GM12872 (cell line): ENCODE measurements around the gene CYLD.

ENCODE experiments used
- TF ChIP-seq, protein P1 (sequence below): IDR thresholded peaks from 3 replicates; pipeline ENCODE4 v1.5.1; 2011; ENCODE audit warnings: low read depth, mild to moderate bottlenecking, low read length, moderate library complexity; ENCODE audit not compliant: insufficient read depth

The CYLD gene

DNA sequence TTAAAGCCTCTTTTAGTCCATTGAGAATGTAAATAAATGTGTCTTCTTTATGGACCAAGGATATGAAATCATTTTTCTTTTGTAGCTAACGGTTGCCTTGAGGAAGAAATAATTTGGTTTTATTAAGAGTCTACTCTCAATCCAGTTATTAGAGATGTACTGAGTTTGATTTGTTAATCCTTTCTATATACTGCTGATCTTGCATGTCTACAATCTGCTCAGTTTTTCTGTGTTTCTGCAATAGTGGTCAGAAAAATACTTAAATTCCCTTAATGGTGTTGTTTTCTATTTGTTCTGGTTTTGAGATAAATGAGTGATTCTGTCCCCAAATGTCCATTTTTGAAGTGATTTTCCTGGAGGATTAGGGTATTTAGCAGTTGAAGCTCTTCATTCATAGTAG, 54.9 kb downstream of the CYLD start:
- TF ChIP-seq, protein P1, sequence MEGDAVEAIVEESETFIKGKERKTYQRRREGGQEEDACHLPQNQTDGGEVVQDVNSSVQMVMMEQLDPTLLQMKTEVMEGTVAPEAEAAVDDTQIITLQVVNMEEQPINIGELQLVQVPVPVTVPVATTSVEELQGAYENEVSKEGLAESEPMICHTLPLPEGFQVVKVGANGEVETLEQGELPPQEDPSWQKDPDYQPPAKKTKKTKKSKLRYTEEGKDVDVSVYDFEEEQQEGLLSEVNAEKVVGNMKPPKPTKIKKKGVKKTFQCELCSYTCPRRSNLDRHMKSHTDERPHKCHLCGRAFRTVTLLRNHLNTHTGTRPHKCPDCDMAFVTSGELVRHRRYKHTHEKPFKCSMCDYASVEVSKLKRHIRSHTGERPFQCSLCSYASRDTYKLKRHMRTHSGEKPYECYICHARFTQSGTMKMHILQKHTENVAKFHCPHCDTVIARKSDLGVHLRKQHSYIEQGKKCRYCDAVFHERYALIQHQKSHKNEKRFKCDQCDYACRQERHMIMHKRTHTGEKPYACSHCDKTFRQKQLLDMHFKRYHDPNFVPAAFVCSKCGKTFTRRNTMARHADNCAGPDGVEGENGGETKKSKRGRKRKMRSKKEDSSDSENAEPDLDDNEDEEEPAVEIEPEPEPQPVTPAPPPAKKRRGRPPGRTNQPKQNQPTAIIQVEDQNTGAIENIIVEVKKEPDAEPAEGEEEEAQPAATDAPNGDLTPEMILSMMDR, result no peak

GRCh38 chr16:50797456-50797855, 55.6 kb downstream of the CYLD start:
- TF ChIP-seq, protein P1, result no peak

- TF ChIP-seq, protein P1, result no peak
Measured at GRCh38 chr16:50800074-50800473, 58.2 kb downstream of the CYLD start.

DNA sequence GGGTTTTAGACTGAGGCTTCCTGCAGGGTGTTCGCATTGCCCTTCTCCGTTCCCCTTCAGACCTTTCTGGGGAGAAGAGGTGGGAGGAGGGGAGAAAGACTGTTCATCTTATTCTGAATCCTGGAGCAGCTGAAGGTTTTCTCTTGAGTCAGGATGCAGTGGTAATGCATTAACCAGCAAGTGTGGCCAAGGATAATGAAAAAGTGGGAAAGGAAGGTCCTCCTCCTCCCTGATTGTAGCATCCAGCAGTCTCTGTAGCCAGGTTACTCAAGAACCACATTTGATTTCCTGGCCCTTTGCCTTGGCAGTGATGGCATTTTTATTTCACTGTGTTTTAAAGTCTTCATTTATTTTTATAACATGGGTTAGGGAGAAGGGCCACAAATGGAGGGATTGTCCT, 59.1 kb downstream of the CYLD start:
- TF ChIP-seq, protein P1, result no peak

DNA sequence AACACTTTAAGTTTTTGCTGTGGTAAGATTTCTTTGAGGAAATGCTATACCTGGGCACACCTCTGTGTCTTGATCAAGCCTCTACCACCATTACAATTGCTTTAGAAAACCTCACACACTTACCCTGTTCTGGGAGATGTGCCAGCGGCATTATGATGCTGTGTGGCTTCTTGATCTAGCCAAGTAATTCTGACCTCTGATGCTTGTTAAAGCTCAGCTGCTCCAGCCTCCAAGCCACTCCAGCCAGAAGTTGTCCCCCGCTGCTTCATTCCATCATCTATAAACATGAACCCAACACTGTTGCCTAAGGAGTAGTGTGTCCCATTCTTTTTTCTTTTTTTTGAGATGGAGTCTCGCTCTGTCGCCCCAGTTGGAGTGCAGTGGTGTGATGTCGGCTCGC, 60.1 kb downstream of the CYLD start:
- TF ChIP-seq, protein P1, result no peak

- TF ChIP-seq, protein P1, result no peak
Measured at GRCh38 chr16:50802961-50803360, 61.1 kb downstream of the CYLD start.

DNA sequence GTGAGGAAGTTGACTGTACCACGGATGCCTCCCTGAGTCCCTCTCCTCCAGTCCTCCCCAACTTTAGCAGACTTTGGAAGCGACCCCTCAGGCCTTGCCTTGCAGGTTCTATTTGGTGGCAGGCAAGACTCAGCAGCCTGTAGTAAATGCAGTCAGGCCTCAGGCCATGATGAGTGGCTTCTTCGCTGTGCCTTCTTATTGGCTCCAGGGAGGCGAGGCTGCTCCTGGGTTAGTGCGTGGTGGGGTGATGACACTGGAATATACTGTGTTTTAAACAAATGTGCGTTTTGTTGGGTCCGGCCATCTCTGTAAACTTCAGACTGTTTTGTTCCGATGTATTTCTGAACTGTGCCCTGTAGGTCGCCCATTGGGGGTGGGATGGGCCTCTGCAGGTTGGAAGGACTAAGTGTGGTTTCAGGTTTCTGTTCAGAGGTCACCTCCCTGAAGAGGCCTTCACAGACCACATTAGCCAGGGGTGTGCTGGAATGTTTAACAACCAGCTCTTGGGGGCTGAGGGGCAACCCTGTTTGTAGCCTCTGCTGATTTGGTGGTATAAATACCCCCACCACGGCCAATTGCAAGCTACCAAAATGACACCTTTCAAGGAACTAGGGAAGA, 62.5 kb downstream of the CYLD start:
- TF ChIP-seq, protein P1, result no peak
